ENCODE data around the gene ATP2C1.
A peak's percentile ranks its signal among the peaks of the same experiment; 100 is the strongest.

The ATP2C1 gene

GRCh38 chr3:130975251-130975650 is 81.4 kb downstream of the ATP2C1 start:
- DNase-seq (ENCODE audit: low read depth in 2 of 2): no peak

GRCh38 chr3:130976706-130977105 is 82.8 kb downstream of the ATP2C1 start:
- DNase-seq (ENCODE audit: low read depth in 2 of 2): no peak

GRCh38 chr3:130979117-130979516 is 85.2 kb downstream of the ATP2C1 start:
- DNase-seq (ENCODE audit: low read depth in 2 of 2): no peak

GRCh38 chr3:130981469-130981868 is 87.6 kb downstream of the ATP2C1 start:
- DNase-seq (ENCODE audit: low read depth in 2 of 2): no peak

- DNase-seq (ENCODE audit: low read depth in 2 of 2): no peak
Measured at GRCh38 chr3:130990282-130990681, 96.4 kb downstream of the ATP2C1 start.

GRCh38 chr3:130991126-130991525 is 97.2 kb downstream of the ATP2C1 start:
- DNase-seq (ENCODE audit: low read depth in 2 of 2): no peak

- no peak for DNase-seq (ENCODE audit: low read depth in 2 of 2)
Measured at GRCh38 chr3:130992344-130992743, 98.5 kb downstream of the ATP2C1 start.

GRCh38 chr3:130997289-130997688 is 103.4 kb downstream of the ATP2C1 start:
- DNase-seq (ENCODE audit: low read depth in 2 of 2): no peak

GRCh38 chr3:131001071-131001470 is 107.2 kb downstream of the ATP2C1 start:
- DNase-seq (ENCODE audit: low read depth in 2 of 2): no peak

- DNase-seq (ENCODE audit: low read depth in 2 of 2): no peak
Measured at GRCh38 chr3:131004603-131005002, 110.7 kb downstream of the ATP2C1 start.

- no peak for DNase-seq (ENCODE audit: low read depth in 2 of 2)
Measured at GRCh38 chr3:131007256-131007655, 113.4 kb downstream of the ATP2C1 start.

- no peak for DNase-seq (ENCODE audit: low read depth in 2 of 2)
Measured at GRCh38 chr3:131007782-131008181, 113.9 kb downstream of the ATP2C1 start.

GRCh38 chr3:131008326-131008725 is 114.4 kb downstream of the ATP2C1 start:
- DNase-seq (ENCODE audit: low read depth in 2 of 2): no peak

GRCh38 chr3:131009698-131010097 is 115.8 kb downstream of the ATP2C1 start:
- no peak for DNase-seq (ENCODE audit: low read depth in 2 of 2)

GRCh38 chr3:131018970-131019369 is 125.1 kb downstream of the ATP2C1 start:
- DNase-seq (ENCODE audit: low read depth in 2 of 2): no peak

GRCh38 chr3:131020122-131020693 is 126.3 kb downstream of the ATP2C1 start:
- no peak for DNase-seq (ENCODE audit: low read depth in 2 of 2)

- DNase-seq (ENCODE audit: low read depth in 2 of 2): no peak
Measured at GRCh38 chr3:131025539-131025938, 131.7 kb downstream of the ATP2C1 start.

GRCh38 chr3:131026321-131027151 is 132.7 kb downstream of the ATP2C1 start, which contains the start of the genes ASTE1 and NEK11:
Gene ASTE1 (minus strand): TSS chr3:131026825. CDS start chr3:131025306, 1,519 bp downstream.
Gene NEK11 (plus strand): TSS chr3:131026877. CDS start chr3:131029709, 2,832 bp downstream.
- DNase-seq (ENCODE audit: low read depth in 2 of 2): peak; percentile 84

- no peak for DNase-seq (ENCODE audit: low read depth in 2 of 2)
Measured at GRCh38 chr3:131028844-131029243, 135.0 kb downstream of the ATP2C1 start.

GRCh38 chr3:131031660-131032059 is 137.8 kb downstream of the ATP2C1 start:
- DNase-seq (ENCODE audit: low read depth in 2 of 2): no peak

GRCh38 chr3:131033480-131034080 is 139.7 kb downstream of the ATP2C1 start:
- no peak for DNase-seq (ENCODE audit: low read depth in 2 of 2)

GRCh38 chr3:131036200-131036816 is 142.4 kb downstream of the ATP2C1 start:
- DNase-seq (ENCODE audit: low read depth in 2 of 2): no peak
